ENCODE measurements around the gene CEP97. TPM values are rescaled to one million over a fixed set of nuclear protein-coding genes. Genes with fewer than 3 reads are reported as not detected.

Gene CEP97
- total and polyA plus RNA-seq, 5 donors: 2.2 to 7.8 (median 7.2) TPM

DNA sequence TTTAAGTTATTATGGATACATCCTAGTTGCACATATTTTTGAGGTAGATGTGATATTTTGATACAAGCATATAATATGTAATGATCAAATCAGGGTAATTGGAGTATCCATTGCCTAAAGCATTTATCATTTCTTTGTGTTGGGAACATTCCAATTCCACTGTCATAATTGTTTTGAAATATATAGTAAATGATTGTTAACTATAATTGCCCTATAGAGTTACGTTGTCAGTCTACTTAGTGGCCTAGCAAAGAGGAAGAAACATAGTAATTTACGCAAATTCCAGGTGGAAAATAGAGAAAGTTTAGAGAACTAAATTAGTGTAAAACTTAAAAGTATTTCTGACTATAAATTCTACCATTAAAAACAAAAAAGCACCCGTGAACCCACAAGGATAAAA lies 79.5 kb downstream of the CEP97 start:
- intact Hi-C loops (cut with DNase I): loop anchor here (10.0 kb wide), 2 partner anchors 51 to 731 kb away; no protein-coding TSS in a partner anchor
- H3K4me3 ChIP-seq (ENCODE audit: low read length): no peak overlapping the region
- 94% methylated on average over 3 of the region's 3 CpGs for WGBS
- no peaks in the 10 kb centered on the region for H3K27me3 ChIP-seq (ENCODE audit: control insufficient read depth, insufficient read depth)
- DNase-seq (no peak), ATAC-seq (no peak)
- no peaks in the 10 kb centered on the region for H3K9me3 ChIP-seq (ENCODE audit: control insufficient read depth, low read length)
- no peak overlapping the region for H3K27ac ChIP-seq (ENCODE audit: low read length)
- peaks cover 2% of the 10 kb centered on the region for H3K4me1 ChIP-seq (ENCODE audit: control insufficient read depth, insufficient read depth, low read length)

- Histone ChIP-seq H3K4me1 (ENCODE audit: control insufficient read depth, insufficient read depth, low read length) (no peaks in the 10 kb centered on the region), H3K27ac (ENCODE audit: low read length) (no peak overlapping the region), H3K27me3 (ENCODE audit: control insufficient read depth, insufficient read depth) (no peaks in the 10 kb centered on the region), H3K4me3 (ENCODE audit: low read length) (no peak overlapping the region), H3K9me3 (ENCODE audit: control insufficient read depth, low read length) (no peaks in the 10 kb centered on the region)
- ATAC-seq: no peak
- intact Hi-C loops (cut with DNase I): loop anchor here (5.0 to 10.0 kb wide), 3 partner anchors 48 to 728 kb away; no protein-coding TSS in a partner anchor
- 89% methylated on average over 1 of the region's 1 CpG for WGBS
- DNase-seq: no peak
Observed at GRCh38 chr3:101806491-101806890, 82.1 kb downstream of the CEP97 start.

- WGBS: 91% methylated on average over 2 of the region's 2 CpGs
- Histone ChIP-seq H3K27ac (ENCODE audit: low read length) (no peak overlapping the region), H3K4me1 (ENCODE audit: control insufficient read depth, insufficient read depth, low read length) (no peaks in the 10 kb centered on the region), H3K4me3 (ENCODE audit: low read length) (no peak overlapping the region), H3K9me3 (ENCODE audit: control insufficient read depth, low read length) (no peaks in the 10 kb centered on the region), H3K27me3 (ENCODE audit: control insufficient read depth, insufficient read depth) (no peaks in the 10 kb centered on the region)
- intact Hi-C loops (cut with DNase I): loop anchor here (2.0 to 10.0 kb wide), 4 partner anchors 47 to 727 kb away; no protein-coding TSS in a partner anchor
- DNase-seq (no peak), ATAC-seq (no peak)
Observed at GRCh38 chr3:101807888-101808287, 83.5 kb downstream of the CEP97 start.

- intact Hi-C loops (cut with DNase I): loop anchor here (2.0 to 10.0 kb wide), 5 partner anchors 45 to 725 kb away; no protein-coding TSS in a partner anchor
- Histone ChIP-seq H3K27ac (ENCODE audit: low read length) (no peak overlapping the region), H3K27me3 (ENCODE audit: control insufficient read depth, insufficient read depth) (no peaks in the 10 kb centered on the region), H3K4me1 (ENCODE audit: control insufficient read depth, insufficient read depth, low read length) (no peaks in the 10 kb centered on the region), H3K9me3 (ENCODE audit: control insufficient read depth, low read length) (no peaks in the 10 kb centered on the region), H3K4me3 (ENCODE audit: low read length) (no peak overlapping the region)
- peak in 1 of 2 donors; percentile 56 for ATAC-seq
- DNase-seq: no peak
Observed at GRCh38 chr3:101809178-101810021, 85.0 kb downstream of the CEP97 start.

- intact Hi-C loops (cut with DNase I): loop anchor here in 1 of 4 donors (5.0 kb wide), 1 partner anchor 412 kb away; no protein-coding TSS in a partner anchor
- H3K4me3 ChIP-seq (ENCODE audit: low read length): no peak overlapping the region
- DNase-seq (no peak), ATAC-seq (no peak)
- H3K27ac ChIP-seq (ENCODE audit: low read length): no peak overlapping the region
- H3K27me3 ChIP-seq (ENCODE audit: control insufficient read depth, insufficient read depth): no peaks in the 10 kb centered on the region
- H3K4me1 ChIP-seq (ENCODE audit: control insufficient read depth, insufficient read depth, low read length): peaks cover 3% of the 10 kb centered on the region
- no peaks in the 10 kb centered on the region for H3K9me3 ChIP-seq (ENCODE audit: control insufficient read depth, low read length)
Observed at GRCh38 chr3:101810022-101810418, 85.6 kb downstream of the CEP97 start.

DNA sequence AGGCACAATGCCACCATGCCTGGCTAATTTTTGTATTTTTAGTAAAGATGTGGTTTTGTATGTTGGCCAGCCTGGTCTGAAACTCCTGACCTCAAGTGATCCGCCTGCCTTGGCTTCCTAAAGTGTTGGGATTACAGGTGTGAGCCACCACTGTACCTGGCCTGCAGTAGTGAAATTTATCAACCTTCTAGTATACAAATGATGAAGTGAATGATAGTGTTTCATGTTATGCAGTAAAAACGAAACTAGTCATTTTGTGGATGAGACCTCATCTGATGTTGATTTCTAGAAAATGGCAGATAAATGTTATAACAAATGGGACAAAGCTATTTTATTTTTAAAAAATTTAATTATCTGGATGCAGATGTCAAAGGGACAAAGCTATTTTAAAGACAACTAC lies 87.5 kb downstream of the CEP97 start:
- no peak overlapping the region for H3K4me3 ChIP-seq (ENCODE audit: low read length)
- ATAC-seq: no peak
- no peak overlapping the region for H3K27ac ChIP-seq (ENCODE audit: low read length)
- H3K27me3 ChIP-seq (ENCODE audit: control insufficient read depth, insufficient read depth): no peaks in the 10 kb centered on the region
- H3K9me3 ChIP-seq (ENCODE audit: control insufficient read depth, low read length): no peaks in the 10 kb centered on the region
- DNase-seq: no peak
- 93% methylated on average over 2 of the region's 2 CpGs for WGBS
- peaks cover 3% of the 10 kb centered on the region for H3K4me1 ChIP-seq (ENCODE audit: control insufficient read depth, insufficient read depth, low read length)
- intact Hi-C loops (cut with DNase I): loop anchor here in 2 of 4 donors (2.0 to 5.0 kb wide), 2 partner anchors 410 to 413 kb away; no protein-coding TSS in a partner anchor

DNA sequence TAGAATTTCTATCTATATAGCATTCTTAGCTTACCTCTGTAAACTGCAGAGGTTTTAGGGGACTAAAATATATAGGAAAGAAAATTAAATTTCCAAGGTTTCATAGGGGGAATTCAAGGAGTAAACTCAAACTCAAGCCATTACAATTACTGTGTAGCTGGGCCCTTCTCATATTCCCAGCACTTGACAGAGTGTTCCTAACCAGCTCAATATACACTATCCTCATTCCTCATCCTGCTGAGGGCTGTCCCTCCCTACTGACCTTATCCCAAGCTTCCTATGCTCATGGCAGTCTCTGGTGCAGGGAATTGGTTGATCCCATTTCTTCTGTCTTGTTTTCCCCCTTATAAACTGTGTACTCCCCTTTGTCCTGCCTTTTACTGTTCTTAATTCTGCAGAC lies 88.5 kb downstream of the CEP97 start:
- intact Hi-C loops (cut with DNase I): loop anchor here in 2 of 4 donors (2.0 to 5.0 kb wide), 2 partner anchors 409 to 412 kb away; no protein-coding TSS in a partner anchor
- DNase-seq (no peak), ATAC-seq (no peak)
- Histone ChIP-seq H3K27me3 (ENCODE audit: control insufficient read depth, insufficient read depth) (no peaks in the 10 kb centered on the region), H3K9me3 (ENCODE audit: control insufficient read depth, low read length) (no peaks in the 10 kb centered on the region), H3K4me3 (ENCODE audit: low read length) (no peak overlapping the region), H3K4me1 (ENCODE audit: control insufficient read depth, insufficient read depth, low read length) (peaks cover 3% of the 10 kb centered on the region), H3K27ac (ENCODE audit: low read length) (no peak overlapping the region)

DNA sequence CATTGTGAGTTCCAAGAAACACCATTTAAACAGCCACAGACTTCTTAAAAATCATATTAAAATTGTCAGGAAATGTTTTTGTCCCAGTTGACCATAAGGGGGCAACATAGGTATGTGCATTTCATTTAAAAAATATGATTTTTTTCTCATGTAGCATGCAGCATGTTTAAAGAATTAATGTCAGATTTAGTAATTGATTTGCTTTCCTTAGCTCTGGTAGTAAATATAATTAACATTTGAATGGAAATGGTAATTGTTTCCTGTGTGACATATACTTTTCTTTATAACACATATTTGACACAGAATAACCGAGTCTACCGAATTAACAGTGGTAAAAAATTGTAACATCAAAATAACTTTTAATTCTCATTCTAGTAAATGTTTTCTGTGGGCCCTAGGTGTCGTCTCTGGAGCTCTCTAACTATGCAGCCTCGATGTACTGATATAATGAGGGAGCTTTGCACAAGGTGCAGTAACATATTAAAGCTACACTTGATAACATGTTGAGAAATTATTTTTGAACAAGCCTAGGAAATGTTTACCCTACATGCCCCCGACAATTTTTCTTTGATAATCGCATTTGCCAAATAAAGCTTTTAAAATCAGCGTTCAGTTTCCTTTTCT lies 89.5 kb downstream of the CEP97 start:
- no peaks in the 10 kb centered on the region for H3K9me3 ChIP-seq (ENCODE audit: control insufficient read depth, low read length)
- DNase-seq (no peak), ATAC-seq (no peak)
- H3K27ac ChIP-seq (ENCODE audit: low read length): no peak overlapping the region
- intact Hi-C loops (cut with DNase I): loop anchor here in 2 of 4 donors (2.0 to 5.0 kb wide), 2 partner anchors 408 to 411 kb away; no protein-coding TSS in a partner anchor
- no peaks in the 10 kb centered on the region for H3K27me3 ChIP-seq (ENCODE audit: control insufficient read depth, insufficient read depth)
- WGBS: 46% methylated on average over 7 of the region's 7 CpGs
- H3K4me1 ChIP-seq (ENCODE audit: control insufficient read depth, insufficient read depth, low read length): peaks cover 3% of the 10 kb centered on the region
- no peak overlapping the region for H3K4me3 ChIP-seq (ENCODE audit: low read length)

- H3K4me3 ChIP-seq (ENCODE audit: low read length): no peak overlapping the region
- intact Hi-C loops (cut with DNase I): loop anchor here in 1 of 4 donors (5.0 kb wide), 1 partner anchor 407 kb away; no protein-coding TSS in a partner anchor
- peaks cover 3% of the 10 kb centered on the region for H3K4me1 ChIP-seq (ENCODE audit: control insufficient read depth, insufficient read depth, low read length)
- ATAC-seq: peak; percentile 41 to 69
- H3K9me3 ChIP-seq (ENCODE audit: control insufficient read depth, low read length): no peaks in the 10 kb centered on the region
- no peak overlapping the region for H3K27ac ChIP-seq (ENCODE audit: low read length)
- 56% methylated on average over 3 of the region's 3 CpGs for WGBS
- no peak for DNase-seq
- no peaks in the 10 kb centered on the region for H3K27me3 ChIP-seq (ENCODE audit: control insufficient read depth, insufficient read depth)
Observed at GRCh38 chr3:101814835-101815234, 90.4 kb downstream of the CEP97 start.

DNA sequence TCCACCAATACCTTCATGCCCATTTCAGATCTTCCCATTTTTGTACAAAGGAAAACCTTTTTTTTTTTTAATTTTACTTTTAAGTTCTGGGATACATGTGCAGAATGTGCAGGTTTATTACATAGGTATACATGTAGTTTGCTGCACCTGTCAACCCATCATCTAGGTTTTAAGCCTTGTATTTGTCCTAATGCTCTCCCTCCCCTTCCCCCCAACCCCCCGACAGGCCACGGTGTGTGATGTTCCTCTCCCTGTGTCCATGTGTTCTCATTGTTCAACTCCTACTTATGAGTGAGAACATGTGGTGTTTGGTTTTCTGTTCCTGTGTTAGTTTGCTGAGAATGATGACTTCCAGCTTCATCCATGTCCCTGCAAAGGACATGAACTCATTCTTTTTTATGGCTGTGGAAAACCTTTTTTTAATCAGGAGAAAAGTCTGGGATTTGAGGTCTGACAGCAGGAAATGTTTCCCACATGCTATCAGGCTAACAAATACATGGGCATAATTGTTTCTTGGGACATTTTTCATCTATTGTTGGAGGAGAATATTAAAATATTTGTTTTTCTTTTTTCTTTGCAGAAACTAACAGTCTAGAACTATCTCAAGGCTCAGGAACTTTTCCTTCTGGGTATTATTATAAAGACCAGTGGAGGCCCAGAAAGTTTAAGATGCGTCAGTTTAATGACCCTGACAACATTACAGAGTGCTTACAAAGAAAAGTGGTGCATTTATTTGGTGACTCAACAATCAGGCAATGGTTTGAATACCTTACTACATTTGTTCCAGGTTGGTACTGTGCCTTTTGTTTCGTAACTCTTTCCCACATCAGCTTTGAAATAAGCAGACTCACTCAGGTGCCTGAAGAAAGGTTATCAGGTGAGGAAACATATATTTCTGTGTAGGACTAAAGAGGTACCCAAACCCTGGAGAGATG lies 92.1 kb downstream of the CEP97 start:
- H3K9me3 ChIP-seq (ENCODE audit: control insufficient read depth, low read length): no peaks in the 10 kb centered on the region
- WGBS: 69% methylated on average over 4 of the region's 4 CpGs
- H3K27ac ChIP-seq (ENCODE audit: low read length): no peak overlapping the region
- DNase-seq: no peak
- no peaks in the 10 kb centered on the region for H3K27me3 ChIP-seq (ENCODE audit: control insufficient read depth, insufficient read depth)
- peaks cover 3% of the 10 kb centered on the region for H3K4me1 ChIP-seq (ENCODE audit: control insufficient read depth, insufficient read depth, low read length)
- ATAC-seq: no peak
- H3K4me3 ChIP-seq (ENCODE audit: low read length): no peak overlapping the region
- intact Hi-C loops (cut with DNase I): no loop called here
